Measurements from ENCODE around the gene LRRC3C.

The LRRC3C gene

GRCh38 chr17:39903158-39903884 is 24.2 kb upstream of the LRRC3C start:
- H3K36me3 ChIP-seq (ENCODE audit: insufficient read depth, low read length): no peaks in the 10 kb centered on the region
- H3K9ac ChIP-seq (ENCODE audit: insufficient read length): no peak overlapping the region
- no peaks in the 10 kb centered on the region for H3K9me3 ChIP-seq (ENCODE audit: low read depth, low read length)
- no peak overlapping the region for H3K27ac ChIP-seq
- DNase-seq (ENCODE audit: low read depth, low spot score): no peak
- no peak overlapping the region for H3K4me3 ChIP-seq
- TF ChIP-seq FOXP2 (optimal IDR thresholded peaks at IDR 0.05; ENCODE audit: control extremely low read depth, extremely low read length, insufficient read depth) (no peak), POLR2AphosphoS5 (IDR thresholded peaks at IDR 0.05; ENCODE audit: borderline replicate concordance, low read depth, low read length) (no peak), EZH2 (IDR thresholded peaks at IDR 0.05) (no peak)

- no peaks in the 10 kb centered on the region for H3K9me3 ChIP-seq (ENCODE audit: low read depth, low read length)
- no peak overlapping the region for H3K27ac ChIP-seq
- no peaks in the 10 kb centered on the region for H3K36me3 ChIP-seq (ENCODE audit: insufficient read depth, low read length)
- no peak overlapping the region for H3K9ac ChIP-seq (ENCODE audit: insufficient read length)
- no peak for TF ChIP-seq POLR2AphosphoS5 (IDR thresholded peaks at IDR 0.05; ENCODE audit: borderline replicate concordance, low read depth, low read length)
- no peak for TF ChIP-seq EZH2 (IDR thresholded peaks at IDR 0.05)
- no peak for TF ChIP-seq FOXP2 (optimal IDR thresholded peaks at IDR 0.05; ENCODE audit: control extremely low read depth, extremely low read length, insufficient read depth)
- no peak overlapping the region for H3K4me3 ChIP-seq
- DNase-seq (ENCODE audit: low read depth, low spot score): no peak
These were observed 22.6 kb upstream of the LRRC3C start for GRCh38 chr17:39904990-39905288.

GRCh38 chr17:39908789-39909352 is 18.7 kb upstream of the LRRC3C start:
- DNase-seq (ENCODE audit: low read depth, low spot score): no peak
- Histone ChIP-seq H3K9ac (ENCODE audit: insufficient read length) (no peak overlapping the region), H3K36me3 (ENCODE audit: insufficient read depth, low read length) (no peaks in the 10 kb centered on the region), H3K27ac (no peak overlapping the region), H3K4me3 (no peak overlapping the region), H3K9me3 (ENCODE audit: low read depth, low read length) (no peaks in the 10 kb centered on the region)
- TF ChIP-seq EZH2 (IDR thresholded peaks at IDR 0.05) (no peak), POLR2AphosphoS5 (IDR thresholded peaks at IDR 0.05; ENCODE audit: borderline replicate concordance, low read depth, low read length) (no peak), FOXP2 (optimal IDR thresholded peaks at IDR 0.05; ENCODE audit: control extremely low read depth, extremely low read length, insufficient read depth) (no peak)

- Histone ChIP-seq H3K27ac (no peak overlapping the region), H3K36me3 (ENCODE audit: insufficient read depth, low read length) (no peaks in the 10 kb centered on the region; the same call in 1 of the 2 replicates), H3K9ac (ENCODE audit: insufficient read length) (no peak overlapping the region), H3K4me3 (no peak overlapping the region), H3K9me3 (ENCODE audit: low read depth, low read length) (no peaks in the 10 kb centered on the region)
- TF ChIP-seq POLR2AphosphoS5 (IDR thresholded peaks at IDR 0.05; ENCODE audit: borderline replicate concordance, low read depth, low read length) (no peak), EZH2 (IDR thresholded peaks at IDR 0.05) (no peak), FOXP2 (optimal IDR thresholded peaks at IDR 0.05; ENCODE audit: control extremely low read depth, extremely low read length, insufficient read depth) (no peak)
- no peak for DNase-seq (ENCODE audit: low read depth, low spot score)
These were observed 13.5 kb upstream of the LRRC3C start for GRCh38 chr17:39913989-39914388.

- Histone ChIP-seq H3K9me3 (ENCODE audit: low read depth, low read length) (no peaks in the 10 kb centered on the region), H3K9ac (ENCODE audit: insufficient read length) (no peak overlapping the region), H3K36me3 (ENCODE audit: insufficient read depth, low read length) (no peaks in the 10 kb centered on the region; the same call in 1 of the 2 replicates), H3K4me3 (no peak overlapping the region), H3K27ac (peak overlapping the region; percentile 36; the same call in 1 of the 2 replicates)
- no peak for DNase-seq (ENCODE audit: low read depth, low spot score)
- no peak for TF ChIP-seq POLR2AphosphoS5 (IDR thresholded peaks at IDR 0.05; ENCODE audit: borderline replicate concordance, low read depth, low read length)
- TF ChIP-seq FOXP2 (optimal IDR thresholded peaks at IDR 0.05; ENCODE audit: control extremely low read depth, extremely low read length, insufficient read depth): no peak
- no peak for TF ChIP-seq EZH2 (IDR thresholded peaks at IDR 0.05)
These were observed 12.0 kb upstream of the LRRC3C start for GRCh38 chr17:39915559-39915958.

- no peak for DNase-seq (ENCODE audit: low read depth, low spot score)
- no peak for TF ChIP-seq FOXP2 (optimal IDR thresholded peaks at IDR 0.05; ENCODE audit: control extremely low read depth, extremely low read length, insufficient read depth)
- TF ChIP-seq POLR2AphosphoS5 (IDR thresholded peaks at IDR 0.05; ENCODE audit: borderline replicate concordance, low read depth, low read length): no peak
- TF ChIP-seq EZH2 (IDR thresholded peaks at IDR 0.05): no peak
- H3K9ac ChIP-seq (ENCODE audit: insufficient read length): no peak overlapping the region
- no peak overlapping the region for H3K4me3 ChIP-seq
- no peak overlapping the region for H3K27ac ChIP-seq
- no peaks in the 10 kb centered on the region for H3K9me3 ChIP-seq (ENCODE audit: low read depth, low read length)
- no peaks in the 10 kb centered on the region; the same call in 1 of the 2 replicates for H3K36me3 ChIP-seq (ENCODE audit: insufficient read depth, low read length)
These were observed 10.6 kb upstream of the LRRC3C start for GRCh38 chr17:39916918-39917317.

GRCh38 chr17:39919087-39919683 is 8.3 kb upstream of the LRRC3C start:
- DNase-seq (ENCODE audit: low read depth, low spot score): no peak
- no peak overlapping the region for H3K27ac ChIP-seq
- no peak overlapping the region for H3K9ac ChIP-seq (ENCODE audit: insufficient read length)
- no peaks in the 10 kb centered on the region for H3K9me3 ChIP-seq (ENCODE audit: low read depth, low read length)
- no peak for TF ChIP-seq EZH2 (IDR thresholded peaks at IDR 0.05)
- TF ChIP-seq POLR2AphosphoS5 (IDR thresholded peaks at IDR 0.05; ENCODE audit: borderline replicate concordance, low read depth, low read length): no peak
- no peak for TF ChIP-seq FOXP2 (optimal IDR thresholded peaks at IDR 0.05; ENCODE audit: control extremely low read depth, extremely low read length, insufficient read depth)
- peaks cover 10% of the 10 kb centered on the region; the same call in 1 of the 2 replicates for H3K36me3 ChIP-seq (ENCODE audit: insufficient read depth, low read length)
- H3K4me3 ChIP-seq: no peak overlapping the region

Data from SK-N-MC (cell line).